Gastroesophageal sphincter (tissue), 4 donors: ENCODE results near the gene TCIRG1. TPM values are rescaled to one million over a fixed set of nuclear protein-coding genes. Genes with fewer than 3 reads are reported as not detected.

Source experiments
- ATAC-seq: fragments of 150-250 bp; one replicate; pipeline ENCODE4 v1.9.1; 2016; ENCODE audit warnings: mild to moderate bottlenecking, moderate library complexity
- H3K27ac ChIP-seq, 4 donors: fragments of 200-600 bp; sonication (generic) in 3 of 4; 1 replicate in 3 of 4; 2 replicates in 1 of 4; pipeline ENCODE4 v1.5.1; 2016 to 2019
- H3K27me3 ChIP-seq: fragments of 200-600 bp; sonication (generic); one replicate; pipeline ENCODE4 v1.5.1; 2019
- H3K36me3 ChIP-seq, 2 donors: fragments of 200-600 bp; sonication (generic); one replicate each; pipeline ENCODE4 v1.5.1; 2019; ENCODE audit warnings: control low read depth in 1 of 2
- H3K4me1 ChIP-seq, 3 donors: fragments of 200-600 bp; sonication (generic); 1 replicate in 2 of 3; 2 replicates in 1 of 3; pipeline ENCODE4 v1.5.1; 2016 to 2019; ENCODE audit warnings: control low read depth in 2 of 3
- H3K4me3 ChIP-seq, 2 donors: fragments of 200-600 bp; sonication (generic); one replicate each; pipeline ENCODE4 v1.5.1; 2019; ENCODE audit warnings: mild to moderate bottlenecking in 1 of 2, moderate library complexity in 1 of 2
- H3K9me3 ChIP-seq, 3 donors: fragments of 200-600 bp; sonication (generic); one replicate each; pipeline ENCODE4 v1.5.1; 2017 to 2019; ENCODE audit warnings: control low read depth in 2 of 3
- EP300 ChIP-seq: sonication (generic); formaldehyde crosslinking; IDR thresholded peaks from one replicate; pipeline ENCODE4 v1.6.1; 2017; ENCODE audit warnings: antibody characterized with exemption, mild to moderate bottlenecking
- POLR2A ChIP-seq, 2 donors: fragments of 450-650 bp; IDR thresholded peaks; one replicate each; pipeline ENCODE4 v1.6.1; 2017; ENCODE audit warnings: antibody characterized with exemption in 2 of 2, mild to moderate bottlenecking in 2 of 2, moderate library complexity in 1 of 2
- POLR2AphosphoS5 ChIP-seq: sonication (generic); formaldehyde crosslinking; IDR thresholded peaks from one replicate; pipeline ENCODE4 v1.6.1; 2017; ENCODE audit warnings: antibody characterized with exemption
- WGBS, 2 donors: methylation state at CpG; one replicate each; pipeline ENCODE4 v1.1.5; 2018; ENCODE audit warnings: low coverage in 1 of 2; 5-methylcytosine and 5-hydroxymethylcytosine counted together
- total RNA-seq, 4 donors: library from RNA; depleted of rRNA; stranded (reverse); fragments of >200 nt; gene quantifications; one replicate each; pipeline ENCODE4 v1.1.0, GENCODE V29; 2016
- TF ChIP-seq, protein P1 (sequence below), 4 experiments: fragments of 200-600 bp in 2 of 4; fragments of 450-650 bp in 2 of 4; sonication (generic) in 1 of 4; IDR thresholded peaks; one replicate each; pipeline ENCODE4 v1.5.1; 2017 to 2019; ENCODE audit warnings: antibody characterized with exemption in 4 of 4, mild to moderate bottlenecking in 2 of 4, moderate library complexity in 2 of 4

Gene TCIRG1
- total RNA-seq, 4 donors from 2014 or later, result 44.5 to 140 (median 81.2) TPM

DNA sequence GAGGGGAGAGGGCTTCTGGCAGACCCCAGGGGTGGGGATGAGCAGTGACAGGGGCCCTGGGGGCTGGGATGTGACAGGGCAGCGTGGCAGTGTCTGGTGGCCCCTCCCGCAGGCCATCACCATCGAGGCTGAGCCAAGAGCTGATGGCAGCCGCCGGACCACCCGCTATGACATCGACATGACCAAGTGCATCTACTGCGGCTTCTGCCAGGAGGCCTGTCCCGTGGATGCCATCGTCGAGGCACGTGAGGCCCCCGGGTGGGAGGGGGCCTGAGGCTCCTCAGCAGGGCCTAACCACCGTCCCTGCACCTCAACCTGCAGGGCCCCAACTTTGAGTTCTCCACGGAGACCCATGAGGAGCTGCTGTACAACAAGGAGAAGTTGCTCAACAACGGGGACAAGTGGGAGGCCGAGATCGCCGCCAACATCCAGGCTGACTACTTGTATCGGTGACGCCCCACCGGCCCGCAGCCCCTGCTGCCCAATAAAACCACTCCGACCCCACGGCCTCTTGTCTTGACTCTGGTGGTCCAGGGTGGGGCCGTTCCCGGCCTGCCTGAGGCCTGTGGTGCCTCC is 2.6 kb upstream of the TCIRG1 start:
- TF ChIP-seq, protein P1, sequence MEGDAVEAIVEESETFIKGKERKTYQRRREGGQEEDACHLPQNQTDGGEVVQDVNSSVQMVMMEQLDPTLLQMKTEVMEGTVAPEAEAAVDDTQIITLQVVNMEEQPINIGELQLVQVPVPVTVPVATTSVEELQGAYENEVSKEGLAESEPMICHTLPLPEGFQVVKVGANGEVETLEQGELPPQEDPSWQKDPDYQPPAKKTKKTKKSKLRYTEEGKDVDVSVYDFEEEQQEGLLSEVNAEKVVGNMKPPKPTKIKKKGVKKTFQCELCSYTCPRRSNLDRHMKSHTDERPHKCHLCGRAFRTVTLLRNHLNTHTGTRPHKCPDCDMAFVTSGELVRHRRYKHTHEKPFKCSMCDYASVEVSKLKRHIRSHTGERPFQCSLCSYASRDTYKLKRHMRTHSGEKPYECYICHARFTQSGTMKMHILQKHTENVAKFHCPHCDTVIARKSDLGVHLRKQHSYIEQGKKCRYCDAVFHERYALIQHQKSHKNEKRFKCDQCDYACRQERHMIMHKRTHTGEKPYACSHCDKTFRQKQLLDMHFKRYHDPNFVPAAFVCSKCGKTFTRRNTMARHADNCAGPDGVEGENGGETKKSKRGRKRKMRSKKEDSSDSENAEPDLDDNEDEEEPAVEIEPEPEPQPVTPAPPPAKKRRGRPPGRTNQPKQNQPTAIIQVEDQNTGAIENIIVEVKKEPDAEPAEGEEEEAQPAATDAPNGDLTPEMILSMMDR (IDR thresholded peaks at IDR 0.05), result no peak
- TF ChIP-seq POLR2A (IDR thresholded peaks at IDR 0.05) (no peak), EP300 (no peak), POLR2AphosphoS5 (no peak)
- H3K27me3 ChIP-seq, result no peaks in the 10 kb centered on the region
- WGBS, 2 donors, result no CpG with 5 or more reads among the region's 27 CpGs
- H3K36me3 ChIP-seq, result peaks cover 0 to 49% of the 10 kb centered on the region in 2 donors
- no peak overlapping the region for H3K4me3 ChIP-seq
- peaks cover 4 to 79% (median 37%) of the 10 kb centered on the region in 3 donors for H3K4me1 ChIP-seq
- no peaks in the 10 kb centered on the region for H3K9me3 ChIP-seq
- peak overlapping the region in 3 of 4 donors; percentile 83 to 92 (median 89) for H3K27ac ChIP-seq
- ATAC-seq, result no peak

DNA sequence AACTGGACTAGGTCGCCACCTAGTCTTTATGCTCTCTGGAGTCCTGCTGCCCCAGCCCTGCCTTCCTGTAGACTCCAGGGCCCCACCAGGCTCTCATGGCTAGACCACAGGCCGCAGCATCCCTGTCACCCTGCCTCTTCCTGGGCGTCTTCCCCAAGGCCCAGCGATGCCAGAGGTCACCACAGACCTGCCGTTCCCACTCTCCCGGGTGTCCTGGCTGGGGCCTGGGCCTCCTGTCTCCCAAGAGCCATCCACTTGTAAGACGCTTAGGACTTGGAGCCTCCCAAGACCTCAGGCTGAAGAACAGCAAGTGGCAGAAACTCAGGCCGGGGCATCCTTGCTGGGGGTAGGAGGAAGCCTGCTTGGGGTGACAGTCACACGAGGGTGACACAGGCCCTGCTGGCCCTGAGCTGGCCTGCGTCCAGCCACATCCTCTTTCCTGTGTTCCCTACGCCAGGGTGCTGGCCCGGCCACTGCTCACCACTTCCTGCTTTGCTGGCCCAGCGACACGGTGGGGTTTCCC is 2.0 kb upstream of the TCIRG1 start:
- 45 to 71% methylated on average over 2 to 3 of the region's 14 CpGs for WGBS, 2 donors
- Histone ChIP-seq H3K9me3 (no peaks in the 10 kb centered on the region), H3K4me3 (no peak overlapping the region), H3K27ac (peak overlapping the region in 3 of 4 donors; percentile 83 to 92 (median 89)), H3K4me1 (peaks cover 4 to 79% (median 32%) of the 10 kb centered on the region in 3 donors), H3K27me3 (no peaks in the 10 kb centered on the region), H3K36me3 (peaks cover 0 to 55% of the 10 kb centered on the region in 2 donors)
- TF ChIP-seq, protein P1 (IDR thresholded peaks at IDR 0.05), result no peak
- no peak for TF ChIP-seq POLR2A (IDR thresholded peaks at IDR 0.05)
- no peak for TF ChIP-seq POLR2AphosphoS5
- ATAC-seq, result peak; percentile 21

DNA sequence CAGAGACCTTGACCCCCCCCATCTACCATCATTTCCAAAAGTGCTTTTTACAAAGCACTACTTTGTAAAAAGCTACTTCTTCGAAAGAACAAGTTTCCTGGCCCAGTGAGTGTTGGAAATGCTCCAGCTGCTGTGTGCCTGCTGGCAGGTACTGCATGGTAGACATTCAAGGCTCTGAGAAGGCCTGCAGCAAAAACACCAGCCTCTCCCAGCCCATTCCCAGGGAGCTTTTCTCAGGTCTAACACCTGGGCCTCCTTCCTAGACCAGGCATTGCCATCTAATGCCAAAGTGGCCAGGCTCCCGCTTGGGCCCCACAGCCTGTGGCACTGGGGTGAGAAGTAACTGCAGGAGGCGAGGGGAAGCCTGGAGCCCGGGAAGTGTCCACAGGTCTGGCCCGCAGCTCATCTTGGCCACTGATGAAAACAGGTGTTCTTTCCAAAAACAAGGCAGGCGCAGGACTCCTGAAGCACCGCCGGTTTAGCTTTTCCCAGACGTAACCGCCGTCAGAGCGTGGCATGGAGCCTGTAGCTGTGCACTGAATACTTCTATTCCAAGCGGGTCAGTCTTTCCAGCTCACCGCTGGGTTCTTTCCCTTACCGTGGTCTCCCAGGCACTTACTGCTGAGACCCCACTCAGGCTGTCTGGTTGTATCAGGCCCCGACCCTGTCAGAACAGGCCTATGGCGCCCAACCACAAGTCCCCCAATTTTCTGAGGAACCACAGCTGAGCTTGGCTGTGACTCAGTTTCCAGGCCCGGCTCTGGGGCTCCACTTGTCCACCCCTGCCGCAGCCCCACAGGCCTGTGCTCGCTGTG is 1.2 kb upstream of the TCIRG1 start:
- TF ChIP-seq POLR2AphosphoS5 (no peak), POLR2A (IDR thresholded peaks at IDR 0.05) (no peak)
- 61 to 68% methylated on average over 4 to 9 of the region's 20 CpGs for WGBS, 2 donors
- Histone ChIP-seq H3K27ac (peak overlapping the region in 3 of 4 donors; percentile 83 to 92 (median 89)), H3K36me3 (peaks cover 0 to 58% of the 10 kb centered on the region in 2 donors), H3K9me3 (no peaks in the 10 kb centered on the region), H3K27me3 (no peaks in the 10 kb centered on the region), H3K4me1 (peaks cover 4 to 79% (median 24%) of the 10 kb centered on the region in 3 donors), H3K4me3 (peak overlapping the region in 1 of 2 donors; percentile 70)
- no peak for ATAC-seq

DNA sequence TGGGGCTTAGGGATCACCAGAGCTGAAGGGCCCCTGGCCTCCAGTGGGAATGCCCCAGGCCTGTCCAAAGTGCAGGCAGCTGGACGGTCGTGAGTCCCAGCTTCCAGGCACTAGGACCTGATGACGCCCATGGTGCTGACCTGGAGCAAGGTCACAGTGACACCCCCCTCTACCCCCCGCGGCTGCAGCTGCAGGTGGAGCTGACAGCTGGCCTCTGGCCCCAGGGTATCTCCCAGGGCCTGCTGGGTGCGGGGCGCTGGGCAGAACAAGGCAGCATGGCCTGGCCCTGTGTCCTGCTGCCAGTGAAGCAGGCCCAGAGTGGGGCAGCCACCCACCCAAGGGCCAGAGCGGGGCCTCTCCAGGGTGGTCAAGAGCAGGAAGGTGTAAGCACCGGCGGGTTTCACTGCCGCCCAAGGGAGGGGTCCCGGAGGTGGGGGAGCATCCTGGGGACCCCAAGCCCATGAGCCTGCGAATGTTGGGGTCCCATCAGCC is 553 bp upstream of the TCIRG1 start:
- Histone ChIP-seq H3K9me3 (no peaks in the 10 kb centered on the region), H3K27ac (peak overlapping the region; percentile 69 to 92 (median 86)), H3K27me3 (no peaks in the 10 kb centered on the region), H3K4me3 (peak overlapping the region; percentile 60 to 70), H3K4me1 (peaks cover 4 to 79% (median 24%) of the 10 kb centered on the region in 3 donors), H3K36me3 (peaks cover 0 to 58% of the 10 kb centered on the region in 2 donors)
- TF ChIP-seq POLR2AphosphoS5, result no peak
- TF ChIP-seq, protein P1 (IDR thresholded peaks at IDR 0.05), result no peak
- no peak for TF ChIP-seq POLR2A (IDR thresholded peaks at IDR 0.05)
- no peak for TF ChIP-seq EP300
- peak; percentile 3 for ATAC-seq
- WGBS, 2 donors, result no CpG with 5 or more reads among the region's 13 CpGs

DNA sequence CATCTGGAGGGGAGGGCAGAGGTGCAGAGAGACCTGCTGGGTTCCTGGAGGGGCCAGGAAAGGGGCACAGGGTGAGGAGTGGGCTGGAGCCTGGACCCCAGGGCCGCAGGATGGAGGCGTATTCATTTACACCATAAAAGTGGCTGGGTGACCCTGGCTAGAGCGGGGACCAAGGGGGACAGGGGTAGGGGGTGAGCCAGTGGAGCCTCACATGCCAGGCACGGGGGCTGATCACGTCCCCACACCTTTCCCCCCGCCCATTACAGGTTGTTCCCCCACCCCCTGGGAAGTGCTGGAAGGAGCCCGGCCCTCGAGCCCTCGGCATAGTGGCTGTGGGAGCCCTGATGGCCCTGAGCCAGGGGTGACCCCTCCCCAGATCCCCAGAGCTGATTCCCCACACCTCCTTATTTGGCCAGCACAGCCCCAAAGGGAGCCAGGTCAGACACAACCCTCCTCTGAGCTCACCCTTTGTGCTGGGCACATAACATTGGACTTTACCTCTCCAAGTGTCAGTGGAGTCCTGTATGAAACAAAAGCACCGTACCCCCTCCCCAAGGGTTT is 781 bp downstream of the TCIRG1 start:
- WGBS, 2 donors, result no CpG with 5 or more reads among the region's 10 CpGs
- peaks cover 4 to 81% (median 24%) of the 10 kb centered on the region in 3 donors for H3K4me1 ChIP-seq
- H3K27me3 ChIP-seq, result no peaks in the 10 kb centered on the region
- TF ChIP-seq EP300, result no peak
- no peak for TF ChIP-seq POLR2AphosphoS5
- no peak for TF ChIP-seq POLR2A (IDR thresholded peaks at IDR 0.05)
- TF ChIP-seq, protein P1 (IDR thresholded peaks at IDR 0.05), result no peak
- peak overlapping the region; percentile 69 to 92 (median 86) for H3K27ac ChIP-seq
- peak overlapping the region; percentile 60 to 70 for H3K4me3 ChIP-seq
- no peak for ATAC-seq
- H3K9me3 ChIP-seq, result no peaks in the 10 kb centered on the region
- peaks cover 0 to 58% of the 10 kb centered on the region in 2 donors for H3K36me3 ChIP-seq
